HUDEP-2 (cell line): ENCODE data around the gene NEUROD4.

ENCODE experiments used
- DNase-seq, 76 experiments: peaks; one replicate each; lab custom pipeline; 2025; ENCODE audit not compliant: unreplicated experiment in 76 of 76; lab: John Stamatoyannopoulos, UW

Gene NEUROD4

GRCh38 chr12:55058082-55058481 lies 38.3 kb downstream of the NEUROD4 start:
- DNase-seq, result no peak

- no peak for DNase-seq
Observed at GRCh38 chr12:55058776-55059175, 39.0 kb downstream of the NEUROD4 start.

- DNase-seq, result peak in 14 of 76 experiments; percentile 3 to 69 (median 31)
Observed at GRCh38 chr12:55060470-55060869, 40.7 kb downstream of the NEUROD4 start.

GRCh38 chr12:55061024-55061423 lies 41.2 kb downstream of the NEUROD4 start:
- DNase-seq, result no peak

- no peak for DNase-seq
Observed at GRCh38 chr12:55063291-55063690, 43.5 kb downstream of the NEUROD4 start.

- DNase-seq, result no peak
Observed at GRCh38 chr12:55065535-55065934, 45.8 kb downstream of the NEUROD4 start.

- DNase-seq, result no peak
Observed at GRCh38 chr12:55067701-55068100, 47.9 kb downstream of the NEUROD4 start.

GRCh38 chr12:55068416-55069010 lies 48.7 kb downstream of the NEUROD4 start:
- peak in 31 of 76 experiments; percentile 1 to 53 (median 17) for DNase-seq

- DNase-seq, result peak in 64 of 76 experiments; percentile 4 to 76 (median 46)
Observed at GRCh38 chr12:55072083-55072482, 52.3 kb downstream of the NEUROD4 start.

- peak in 52 of 76 experiments; percentile 4 to 67 (median 34) for DNase-seq
Observed at GRCh38 chr12:55073043-55074022, 53.6 kb downstream of the NEUROD4 start.

GRCh38 chr12:55074806-55075205 lies 55.0 kb downstream of the NEUROD4 start:
- DNase-seq, result no peak
